DMS153 (cell line): ENCODE measurements around the gene MTX3.

Experiments
- DNase-seq: peaks from one replicate; lab custom pipeline; 2025; lab: John Stamatoyannopoulos, UW

MTX3 gene

GRCh38 chr5:79990598-79991507 lies at the start of gene MTX3:
Gene MTX3 (minus strand): TSS chr5:79991262. CDS start chr5:79991238, 24 bp downstream.
- peak; percentile 55 for DNase-seq

- DNase-seq: no peak
Observed at GRCh38 chr5:80039650-80040049, 48.6 kb upstream of the MTX3 start.

- no peak for DNase-seq
Observed at GRCh38 chr5:80037366-80037765, 46.3 kb upstream of the MTX3 start.

GRCh38 chr5:80036615-80037014 lies 45.6 kb upstream of the MTX3 start:
- DNase-seq: no peak

- DNase-seq: no peak
Observed at GRCh38 chr5:80035839-80036238, 44.8 kb upstream of the MTX3 start.

GRCh38 chr5:80034962-80035821 lies 44.1 kb upstream of the MTX3 start, which contains the start of gene THBS4:
Gene THBS4 (plus strand): TSS chr5:80035348. CDS start chr5:80035538, 190 bp downstream.
- no peak for DNase-seq

- no peak for DNase-seq
Observed at GRCh38 chr5:80034559-80034958, 43.5 kb upstream of the MTX3 start.

GRCh38 chr5:80033513-80033912 lies 42.5 kb upstream of the MTX3 start:
- DNase-seq: no peak

GRCh38 chr5:80031109-80031508 lies 40.0 kb upstream of the MTX3 start:
- no peak for DNase-seq

- no peak for DNase-seq
Observed at GRCh38 chr5:80026841-80027240, 35.8 kb upstream of the MTX3 start.

GRCh38 chr5:80025069-80025468 lies 34.0 kb upstream of the MTX3 start:
- no peak for DNase-seq

GRCh38 chr5:80010754-80011392 lies 19.8 kb upstream of the MTX3 start:
- DNase-seq: no peak

GRCh38 chr5:80008995-80009765 lies 18.1 kb upstream of the MTX3 start:
- DNase-seq: no peak

GRCh38 chr5:80002677-80003076 lies 11.6 kb upstream of the MTX3 start:
- no peak for DNase-seq

GRCh38 chr5:79999722-80000121 lies 8.7 kb upstream of the MTX3 start:
- no peak for DNase-seq

- no peak for DNase-seq
Observed at GRCh38 chr5:79992891-79993657, 2.0 kb upstream of the MTX3 start.

- no peak for DNase-seq
Observed at GRCh38 chr5:79990205-79990597, 861 bp downstream of the MTX3 start.

- no peak for DNase-seq
Observed at GRCh38 chr5:79986260-79986659, 4.8 kb downstream of the MTX3 start.

- no peak for DNase-seq
Observed at GRCh38 chr5:79985288-79985687, 5.8 kb downstream of the MTX3 start.

GRCh38 chr5:79984363-79984762 lies 6.7 kb downstream of the MTX3 start:
- no peak for DNase-seq

GRCh38 chr5:79983618-79984017 lies 7.4 kb downstream of the MTX3 start:
- DNase-seq: no peak
